Esophagus muscularis mucosa (tissue), 3 donors: ENCODE results near the gene STOML1.

ENCODE experiments used
- CTCF ChIP-seq, 3 experiments: fragments of 200-600 bp in 2 of 3; fragments of 450-650 bp in 1 of 3; sonication (generic) in 2 of 3; IDR thresholded peaks; one replicate each; pipeline ENCODE4 v1.5.1; 2017 to 2019; ENCODE audit warnings: antibody characterized with exemption in 3 of 3, mild to moderate bottlenecking in 2 of 3, moderate library complexity in 1 of 3
- POLR2AphosphoS5 ChIP-seq, 2 donors: sonication (generic); formaldehyde crosslinking; IDR thresholded peaks; one replicate each; pipeline ENCODE4 v1.6.1; 2017; ENCODE audit warnings: antibody characterized with exemption in 2 of 2

GRCh38 chr15:73941044-73941443 lies 51.1 kb downstream of the STOML1 start:
- no peak for TF ChIP-seq CTCF (IDR thresholded peaks at IDR 0.05)
- TF ChIP-seq POLR2AphosphoS5 (IDR thresholded peaks at IDR 0.05) = no peak
